Activated CD4-positive, alpha-beta T cell treated with anti-CD3 and anti-CD28 coated beads, Interleukin-2, amount 50 U/mL, for 48 hours (primary cell): ENCODE measurements around the gene TMCO2.
A peak's percentile ranks its signal among the peaks of the same experiment; 100 is the strongest.
"Not testable (repeated sequence)": the region's sequence is repeated elsewhere in the genome, so short reads cannot be mapped to it uniquely, and the experiment has no call there.

Source experiments
- DNase-seq, 2 experiments: peaks; one replicate each; pipeline ENCODE4 v3.0.0-alpha.2; 2020

TMCO2 gene

DNA sequence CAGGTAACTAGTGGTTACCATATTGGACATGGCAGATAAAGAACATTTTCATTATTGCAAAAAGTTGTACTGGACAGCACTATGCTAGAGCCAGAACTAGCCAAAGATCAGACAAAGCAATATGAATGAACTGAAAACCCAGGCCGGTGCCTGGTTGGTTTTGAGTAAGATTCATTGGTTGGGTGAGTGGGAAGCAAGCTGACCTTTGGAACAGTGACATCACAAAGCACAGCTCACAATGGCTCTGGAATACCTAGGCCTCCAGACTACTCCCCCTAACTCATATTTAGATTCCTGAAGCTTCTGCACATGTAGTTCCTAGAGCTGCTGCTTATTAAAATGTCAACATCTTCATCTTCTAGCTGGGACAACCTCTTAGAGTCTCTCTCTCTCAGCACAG is at the start of gene TMCO2:
TMCO2 (plus strand) TSS at position 283 of the 400 bp plus-strand sequence; CDS start at position 340, 57 bp downstream.
- no peak for DNase-seq

DNA sequence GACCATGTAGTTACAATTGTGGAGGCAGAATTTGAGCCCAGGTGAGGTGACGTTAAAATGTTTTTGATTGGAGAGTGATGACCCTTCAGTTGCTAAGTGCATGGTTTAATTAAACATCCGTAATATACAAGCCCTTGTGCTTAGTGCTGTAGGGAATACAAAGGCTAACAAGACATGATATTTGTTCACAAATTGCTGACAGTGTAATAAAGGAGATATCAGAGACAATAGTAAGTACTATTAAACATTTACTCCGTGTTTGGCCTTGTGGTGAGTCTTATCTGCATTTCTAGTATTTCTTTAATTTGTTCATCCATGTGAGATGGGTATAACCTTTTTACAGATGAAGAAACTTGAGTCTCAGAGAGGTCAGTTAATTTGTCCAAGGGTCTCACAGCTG is 48.6 kb upstream of the TMCO2 start:
- DNase-seq: no peak

DNA sequence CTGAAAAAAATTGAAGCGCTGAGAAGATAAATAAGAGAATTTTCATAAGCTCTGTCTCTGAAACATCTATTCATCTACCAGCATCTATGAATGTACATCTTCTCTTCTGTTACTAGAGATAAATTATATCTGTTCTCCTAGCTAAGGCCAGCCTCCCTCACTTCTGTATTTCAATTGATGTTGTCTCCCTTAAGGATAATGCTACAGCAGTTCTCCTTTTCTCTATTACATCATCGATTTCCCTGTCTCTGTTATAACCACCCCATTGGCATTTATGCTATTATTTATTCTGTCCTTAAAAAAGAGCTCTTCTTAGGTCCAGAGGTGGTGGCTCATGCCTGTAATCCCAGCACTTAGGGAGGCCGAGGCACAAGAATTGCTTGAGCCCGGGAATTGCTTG is 42.9 kb upstream of the TMCO2 start:
- no peak for DNase-seq

DNA sequence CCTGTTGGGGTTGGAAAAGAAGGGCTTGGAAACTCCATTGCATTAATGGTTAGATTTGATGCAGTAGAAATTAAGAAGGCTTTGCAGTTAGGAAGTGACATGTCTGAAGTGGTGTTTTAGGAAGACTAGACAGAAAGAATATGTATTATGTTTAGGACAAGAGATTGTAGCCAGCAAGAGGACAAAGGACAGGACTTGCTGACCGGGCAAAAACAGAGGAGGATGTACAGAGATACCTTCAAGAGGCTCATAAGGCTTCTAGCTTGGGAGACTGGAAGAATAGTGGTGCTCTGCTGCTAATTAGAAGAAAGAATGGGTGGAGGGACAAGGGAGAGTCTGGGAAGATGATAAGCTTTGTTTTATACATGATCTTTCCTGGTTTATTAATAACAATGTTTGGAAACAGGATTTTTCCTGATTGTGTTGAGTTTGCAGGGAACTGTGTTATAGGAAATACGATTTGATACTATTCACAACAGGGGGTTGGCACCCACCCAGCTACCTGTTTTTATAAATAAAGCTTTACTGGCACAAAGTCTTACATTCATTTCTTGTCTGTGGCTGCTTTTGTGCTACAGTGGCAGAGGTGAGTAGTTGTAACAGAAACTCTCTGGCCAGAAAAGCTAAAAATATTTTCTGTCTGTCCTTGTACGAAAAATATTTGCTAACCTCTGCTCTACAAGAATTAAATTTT is 37.1 kb upstream of the TMCO2 start:
- DNase-seq: no peak

DNA sequence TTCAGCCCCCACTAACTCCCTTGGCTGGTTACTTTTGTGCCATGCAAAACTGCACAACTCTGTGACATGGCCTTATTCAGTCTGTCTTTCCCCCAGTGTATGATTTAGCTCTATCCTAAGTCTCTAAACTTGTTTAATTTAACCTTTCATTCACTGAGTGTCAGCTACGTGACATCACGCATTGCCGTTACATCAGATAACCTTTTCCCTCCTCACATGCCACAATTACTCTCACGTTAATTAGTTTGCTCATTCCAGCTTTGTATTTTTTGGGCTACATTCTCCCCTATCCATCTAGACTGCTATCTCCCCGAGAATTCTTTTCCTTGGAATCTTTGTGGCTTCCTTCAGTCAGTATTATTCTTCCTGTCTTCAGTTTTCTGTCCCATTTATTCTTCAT is 29.4 kb upstream of the TMCO2 start:
- no peak for DNase-seq

DNA sequence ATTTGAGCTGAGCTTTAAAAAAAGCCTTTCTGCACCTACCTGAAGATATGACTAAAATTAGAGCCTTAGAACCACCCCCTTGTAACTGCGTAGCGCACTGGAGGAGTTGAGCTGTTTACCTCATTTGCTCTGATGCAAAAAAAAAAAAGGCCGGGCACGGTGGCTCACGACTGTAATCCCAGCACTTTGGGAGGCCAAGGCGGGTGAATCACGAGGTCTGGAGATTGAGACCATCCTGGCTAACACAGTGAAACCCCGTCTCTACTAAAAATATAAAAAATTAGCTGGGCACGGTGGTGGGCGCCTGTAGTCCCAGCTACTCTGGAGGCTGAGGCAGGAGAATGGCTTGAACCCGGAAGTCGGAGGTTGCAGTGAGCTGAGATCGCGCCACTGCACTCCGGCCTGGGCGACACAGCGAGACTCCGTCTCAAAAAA is 26.2 kb upstream of the TMCO2 start:
- DNase-seq: not testable (repeated sequence)

DNA sequence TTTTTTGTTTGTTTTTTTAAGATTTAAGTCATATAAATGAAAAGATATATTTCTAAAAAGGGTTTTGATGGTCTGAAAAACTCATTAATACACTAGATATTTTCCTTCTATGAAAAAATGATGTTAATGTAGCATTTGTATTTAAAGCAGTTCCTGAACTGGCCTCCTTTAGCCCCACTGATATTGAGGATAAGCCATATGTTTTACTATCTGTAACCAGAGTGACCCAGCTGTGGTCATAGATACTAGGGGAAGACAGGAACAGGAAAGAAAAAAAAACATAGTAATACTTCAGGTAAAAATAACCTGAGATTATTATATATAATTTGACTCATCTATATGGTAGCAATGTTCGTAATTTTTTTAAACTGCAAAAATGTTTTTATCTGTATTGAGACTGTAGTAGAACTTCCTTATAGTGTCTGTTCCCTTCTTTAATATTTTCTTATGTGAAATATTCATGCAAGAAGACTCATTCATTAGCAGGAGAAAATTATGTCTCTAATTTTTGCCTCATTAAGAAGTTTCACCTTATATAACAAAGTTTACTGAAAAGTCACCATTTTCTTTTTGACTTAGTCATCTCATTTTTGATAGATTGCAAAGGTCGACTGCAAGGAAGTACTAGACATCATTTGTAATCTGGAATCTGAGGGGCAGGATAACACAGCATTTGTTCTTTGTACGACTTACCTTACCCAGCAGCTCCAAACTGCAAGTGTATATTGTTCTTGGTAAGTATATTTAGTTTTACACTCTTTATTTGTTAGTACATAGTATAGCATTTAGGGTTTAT is 25.6 kb upstream of the TMCO2 start:
- no peak for DNase-seq

DNA sequence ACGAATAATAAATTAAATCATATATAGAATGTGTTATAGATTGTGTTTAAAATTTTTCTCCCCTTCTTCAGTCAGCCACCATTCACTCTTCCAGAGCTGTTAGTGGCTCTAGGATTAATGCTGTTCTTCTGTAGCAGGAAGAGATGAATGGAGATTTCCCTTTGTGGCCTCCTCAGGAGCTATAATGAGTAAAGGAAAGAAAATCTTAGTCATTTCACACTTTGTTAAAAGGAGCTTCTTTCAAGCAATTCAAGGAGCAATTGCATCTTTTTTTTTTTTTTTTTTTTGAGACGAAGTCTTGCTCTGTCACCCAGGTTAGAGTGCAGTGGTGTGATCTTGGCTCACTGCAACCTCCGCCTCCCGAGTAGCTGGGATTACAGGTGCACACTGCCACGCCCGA is 23.7 kb upstream of the TMCO2 start:
- no peak for DNase-seq

DNA sequence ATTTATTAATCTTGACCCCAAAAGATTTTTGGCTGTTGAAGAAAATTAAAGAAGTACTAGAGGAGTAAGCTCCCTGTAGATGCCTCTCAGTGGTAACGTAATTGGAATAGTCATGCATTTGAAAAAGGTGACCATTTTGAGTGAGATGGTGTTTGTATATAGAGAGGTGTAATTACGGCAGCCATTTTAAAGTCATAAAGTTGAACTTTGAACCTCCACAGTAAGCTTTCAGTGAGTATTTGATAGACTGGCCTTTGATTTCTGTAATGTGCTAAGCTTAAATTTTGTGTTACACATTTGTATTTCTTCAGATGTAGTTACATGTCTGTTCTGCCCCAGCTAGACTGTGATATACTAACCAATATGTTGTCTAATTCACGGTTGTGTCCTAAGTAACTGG is 21.5 kb upstream of the TMCO2 start:
- no peak for DNase-seq

DNA sequence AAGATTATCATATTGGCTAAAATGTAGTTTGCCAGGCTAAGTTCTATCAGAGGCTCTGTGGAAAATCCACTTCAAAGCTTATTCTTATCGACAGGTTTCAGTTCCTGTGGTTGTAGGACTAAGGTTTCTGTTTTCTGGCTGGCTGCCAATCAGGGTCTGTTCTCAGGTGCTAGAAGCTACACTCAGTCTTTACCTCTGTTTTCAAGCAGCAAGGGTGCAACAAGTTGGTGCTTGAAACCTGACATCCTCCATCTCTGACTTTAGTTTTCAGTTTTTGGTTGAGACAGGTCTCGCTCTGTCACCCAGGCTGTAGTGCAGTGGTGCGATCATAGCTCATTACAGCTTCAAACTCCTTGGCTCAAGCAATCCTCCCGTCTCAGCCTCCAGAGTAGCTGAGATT is 15.3 kb upstream of the TMCO2 start:
- DNase-seq: peak; percentile 57 to 74

DNA sequence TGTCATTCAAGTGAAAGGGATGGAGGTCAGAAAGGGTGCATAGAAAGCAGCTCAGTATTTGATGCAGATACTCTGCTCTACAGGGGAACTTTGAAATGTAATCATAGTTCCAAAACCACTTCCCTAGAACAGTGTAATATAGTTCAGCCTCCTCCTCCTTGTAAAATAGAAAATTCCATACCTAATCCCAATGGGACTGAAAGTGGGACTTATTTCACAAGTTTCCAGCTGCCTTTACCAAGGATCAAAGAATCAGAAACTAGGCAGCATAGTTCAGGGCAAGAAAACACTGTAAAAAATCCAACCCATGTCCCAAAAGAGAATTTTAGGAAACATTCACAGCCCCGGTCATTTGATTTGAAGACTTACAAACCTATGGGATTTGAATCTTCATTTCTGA is 8.1 kb upstream of the TMCO2 start:
- no peak for DNase-seq

DNA sequence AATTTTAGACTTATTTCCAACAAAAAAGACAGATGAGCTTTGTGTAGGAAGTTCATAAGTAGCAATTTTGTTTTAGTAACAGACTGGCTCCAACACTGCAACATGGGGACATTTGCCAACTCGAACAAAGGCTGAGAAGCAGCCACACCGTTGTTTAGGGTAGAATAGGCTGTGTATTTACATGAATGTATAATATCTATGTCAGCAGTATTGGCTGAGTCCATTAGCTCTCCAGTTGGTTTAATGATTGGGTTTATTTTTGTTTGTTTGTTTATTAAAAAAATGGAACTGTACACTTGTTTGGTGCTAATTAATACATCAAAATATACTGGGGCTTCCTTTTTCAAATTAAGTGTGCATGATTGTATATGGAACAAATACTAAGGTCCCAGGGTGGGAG is 7.3 kb upstream of the TMCO2 start:
- DNase-seq: no peak

DNA sequence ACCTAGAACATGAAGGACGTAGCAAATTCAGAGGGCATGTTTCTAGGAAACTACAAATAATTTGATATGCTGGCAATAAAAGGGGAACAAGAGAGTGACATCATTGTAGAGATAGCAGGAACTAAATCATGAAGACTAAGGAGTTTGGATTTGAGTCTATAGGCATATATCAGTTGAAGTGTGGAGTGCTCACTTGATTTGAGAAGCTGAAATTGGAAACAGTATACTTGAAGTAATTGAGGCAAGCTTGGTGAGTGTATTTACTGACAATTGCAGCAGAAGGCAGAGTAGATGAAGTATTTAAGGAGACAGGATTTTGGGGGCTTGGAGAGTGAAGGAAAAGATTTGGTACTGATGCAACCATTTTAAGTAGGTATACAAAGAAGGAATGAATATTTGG is 6.4 kb upstream of the TMCO2 start:
- no peak for DNase-seq

DNA sequence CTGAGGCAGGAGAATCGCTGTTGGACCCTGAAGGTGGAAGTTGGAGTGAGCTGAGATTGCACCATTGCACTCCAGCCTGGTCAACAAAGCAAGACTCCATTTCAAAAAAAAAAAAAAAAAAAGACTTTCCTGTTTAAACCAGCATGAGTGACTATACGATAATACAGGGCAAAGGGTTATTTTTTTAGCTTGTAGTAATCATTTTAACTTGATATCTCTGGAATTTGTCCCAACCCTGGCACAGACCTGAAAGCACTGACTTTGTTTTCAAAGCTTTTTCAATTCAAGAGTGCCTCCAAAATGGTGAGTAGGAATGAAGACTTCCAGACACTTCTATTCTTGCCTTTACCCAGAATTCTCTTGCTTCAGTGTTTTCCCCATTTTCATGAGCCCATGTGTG is 4.4 kb upstream of the TMCO2 start:
- DNase-seq: no peak

DNA sequence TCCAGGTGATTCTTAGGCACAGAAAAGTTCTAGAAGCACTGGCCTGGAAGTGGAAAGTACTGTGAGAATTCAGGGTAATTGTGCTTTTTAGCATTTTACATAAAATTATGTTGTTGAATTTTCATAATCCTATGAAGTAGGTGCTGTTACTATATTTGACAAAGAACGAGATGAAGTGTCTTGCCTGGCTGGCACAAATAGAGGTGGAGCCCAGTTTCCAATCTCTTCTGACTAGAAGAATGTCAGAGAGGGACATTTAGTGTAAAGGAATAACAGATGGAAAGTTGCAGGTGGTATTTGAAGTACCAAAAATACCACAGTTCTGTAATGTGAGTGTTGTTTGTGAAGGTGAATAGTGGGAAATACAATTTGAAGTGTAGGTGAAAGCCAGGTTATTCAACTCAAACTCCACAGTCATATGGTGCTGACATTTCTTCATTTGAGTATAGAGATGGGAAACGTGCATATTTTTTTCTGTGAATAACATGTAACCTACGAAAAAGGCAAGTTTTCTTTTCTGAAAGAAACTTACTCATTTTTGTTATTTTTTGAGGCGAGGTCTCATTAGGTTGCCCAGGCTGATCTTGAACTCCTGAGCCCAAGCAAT is 3.5 kb upstream of the TMCO2 start:
- DNase-seq: no peak

DNA sequence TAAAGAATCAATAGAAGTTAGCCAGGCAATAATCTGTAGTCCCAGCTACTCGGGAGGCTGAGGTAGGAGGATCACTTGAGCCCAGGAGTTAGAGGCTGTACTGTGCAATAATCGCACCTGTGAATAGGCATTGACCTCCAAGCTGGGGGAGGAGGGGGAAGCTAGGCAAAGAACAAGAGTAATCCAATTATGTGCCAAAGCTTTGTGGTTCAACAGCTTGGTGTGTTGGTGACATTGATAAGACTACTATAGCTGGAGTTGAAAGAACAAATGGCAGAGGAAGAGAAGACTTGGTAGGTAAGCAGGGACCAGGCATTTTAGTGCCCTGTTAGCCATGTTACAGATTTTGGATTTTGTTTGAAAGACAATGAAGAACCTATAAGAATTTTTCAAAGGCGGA is 2.1 kb upstream of the TMCO2 start:
- no peak for DNase-seq

DNA sequence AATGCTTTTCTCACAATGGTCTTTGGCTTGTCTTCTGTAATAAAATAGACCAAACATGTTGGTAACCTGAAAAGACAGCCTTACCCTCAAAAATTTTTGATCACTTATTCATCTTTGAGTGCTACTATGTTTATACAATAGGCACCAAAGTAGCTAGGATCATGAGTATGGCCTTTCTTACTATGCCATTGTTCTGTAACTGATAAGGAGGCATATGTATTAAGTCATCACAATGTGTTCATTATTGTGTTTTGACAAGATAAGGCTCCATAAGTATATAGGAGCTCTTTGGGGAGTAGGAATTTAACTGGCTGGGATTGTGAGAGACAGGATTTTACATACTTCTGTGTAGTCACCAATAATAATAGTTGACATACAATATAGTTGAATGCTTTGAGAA is 675 bp downstream of the TMCO2 start:
- no peak for DNase-seq

DNA sequence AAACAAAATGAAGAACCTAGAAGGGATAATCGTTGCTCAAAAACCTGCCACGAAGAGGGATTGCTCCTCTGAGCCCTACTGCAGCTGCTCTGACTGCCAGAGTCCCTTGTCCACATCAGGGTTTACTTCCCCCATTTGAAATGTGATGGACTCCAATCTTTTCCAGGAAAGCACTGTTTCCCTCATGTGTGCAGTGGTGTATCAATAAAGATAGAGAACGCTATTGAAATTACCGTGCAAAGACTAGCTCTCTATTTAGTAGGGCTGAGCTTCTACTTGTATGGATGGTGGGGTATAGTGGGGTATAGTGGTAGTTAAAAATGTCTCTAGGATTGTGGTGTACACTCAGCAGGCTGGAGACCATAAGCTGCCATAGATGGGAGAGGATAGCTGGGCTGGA is 3.7 kb downstream of the TMCO2 start:
- no peak for DNase-seq

DNA sequence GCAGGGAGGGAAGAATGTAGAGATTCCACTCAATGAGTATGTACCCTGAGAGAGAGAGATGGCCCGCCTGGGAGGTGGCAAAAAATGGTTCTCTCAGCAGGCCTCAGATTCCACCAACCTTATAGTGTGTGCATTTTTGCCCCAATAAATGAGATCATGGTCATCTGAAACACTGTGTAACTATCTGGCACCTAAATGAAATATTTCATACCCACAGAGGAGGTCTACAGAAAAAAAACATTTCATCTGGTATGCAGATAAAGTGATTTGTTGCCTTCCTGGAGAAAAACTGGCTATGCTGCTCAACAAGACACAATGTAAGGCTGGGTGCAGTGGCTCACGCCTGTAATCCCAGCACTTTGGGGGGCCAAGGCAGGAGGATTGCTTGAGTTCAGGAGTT is 4.9 kb downstream of the TMCO2 start:
- DNase-seq: no peak

DNA sequence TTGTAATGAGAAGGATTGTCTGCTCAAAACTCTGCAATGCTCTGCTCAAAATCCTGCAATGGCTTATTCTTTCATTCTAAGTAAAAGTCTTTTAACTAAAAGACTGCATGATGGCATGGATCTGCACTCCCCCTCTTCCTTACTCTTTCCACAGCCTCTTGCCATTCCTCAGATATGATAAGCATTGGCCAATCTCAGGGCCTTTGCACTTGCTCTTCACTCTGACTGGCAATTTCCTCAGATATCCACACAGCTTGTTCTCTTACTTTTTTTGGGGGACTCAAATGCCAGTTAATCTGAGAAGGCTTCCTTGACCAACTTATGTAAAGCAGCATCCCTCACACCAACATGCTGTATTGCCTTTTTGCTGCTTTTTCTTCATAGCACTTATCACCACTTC is 7.5 kb downstream of the TMCO2 start:
- DNase-seq: no peak

DNA sequence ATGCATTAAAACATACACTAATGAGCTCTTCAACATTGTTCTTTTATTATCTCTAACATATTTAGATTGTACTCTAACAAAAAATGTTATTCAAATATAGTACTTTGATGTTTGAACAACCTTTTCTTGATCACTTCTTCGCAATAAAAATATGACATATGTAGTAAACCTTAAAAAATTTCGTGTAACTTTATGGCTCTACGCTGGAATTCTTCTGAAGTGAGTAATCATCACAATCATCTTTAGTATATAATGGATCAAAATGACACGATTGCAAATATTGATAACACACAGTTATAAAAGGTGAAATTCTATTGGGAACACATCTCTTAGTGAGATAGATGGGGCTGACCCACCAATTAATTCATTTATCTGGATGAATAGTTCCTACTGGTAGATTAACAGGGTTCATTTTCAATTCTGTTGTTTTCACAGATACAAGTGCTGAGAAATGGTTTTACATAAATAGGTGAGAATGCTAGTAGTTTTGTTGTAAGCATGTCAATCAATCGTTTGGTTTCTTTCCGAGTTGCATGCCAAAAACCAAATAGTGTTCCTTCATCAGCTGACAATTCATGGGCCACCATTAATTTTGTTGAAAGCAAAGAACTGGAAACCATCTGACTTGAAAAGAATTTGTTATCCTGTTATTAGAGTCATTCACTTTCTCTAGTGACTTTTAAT is 8.8 kb downstream of the TMCO2 start:
- no peak for DNase-seq

DNA sequence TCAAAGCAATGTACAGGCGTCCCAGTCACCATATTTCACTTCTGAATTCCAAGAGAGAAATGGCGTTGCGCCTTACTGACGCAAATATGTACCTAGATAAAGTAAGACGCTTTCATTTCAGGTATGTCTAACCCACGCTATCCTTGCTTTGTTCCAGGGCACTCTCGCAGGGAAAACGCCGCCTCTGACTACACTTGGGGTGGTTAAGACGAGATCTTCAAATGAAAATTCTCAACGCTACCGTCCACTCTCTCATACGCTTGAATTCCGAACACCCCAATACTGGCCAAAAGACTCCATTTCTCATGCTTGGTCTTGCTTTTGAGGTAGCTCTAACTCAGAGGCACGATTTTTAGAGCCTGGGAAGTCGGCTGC is 9.6 kb downstream of the TMCO2 start:
- DNase-seq: no peak

DNA sequence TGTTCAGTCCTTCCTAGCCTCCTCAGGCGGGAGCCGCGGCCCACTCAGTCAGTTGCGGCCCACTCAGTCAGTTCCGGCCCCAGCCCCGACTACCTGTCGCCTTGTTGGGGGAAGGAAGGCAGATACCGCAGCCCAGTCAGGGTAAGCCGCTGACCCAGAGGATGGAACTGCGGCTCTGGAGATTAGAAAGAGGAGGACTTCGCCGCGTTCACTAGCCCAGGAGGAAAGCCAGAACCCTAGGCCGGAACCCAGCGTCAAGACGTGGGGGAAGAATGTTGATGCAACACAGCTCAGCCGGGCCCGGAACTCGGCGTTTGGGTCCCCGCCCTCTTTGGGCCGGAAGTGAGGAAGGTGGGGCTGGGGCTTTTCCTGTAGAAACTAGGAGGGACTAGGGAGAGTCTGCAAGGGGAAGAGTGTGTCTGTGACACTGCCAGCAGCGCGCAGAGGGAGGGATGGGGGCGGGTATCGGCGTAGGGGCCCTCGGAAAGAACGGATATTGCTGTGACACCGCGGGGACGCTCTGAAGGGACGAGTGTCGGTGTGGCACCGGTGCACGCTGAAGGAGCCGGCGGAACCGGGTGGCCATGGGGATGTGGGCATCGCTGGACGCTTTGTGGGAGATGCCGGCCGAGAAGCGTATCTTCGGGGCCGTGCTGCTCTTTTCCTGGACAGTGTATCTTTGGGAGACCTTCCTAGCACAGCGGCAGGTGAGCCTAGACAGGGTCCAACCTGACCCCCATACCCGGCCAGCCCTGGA is 10.1 kb downstream of the TMCO2 start, which contains the start of gene ZMPSTE24:
ZMPSTE24 (plus strand) TSS at position 549 of the 757 bp plus-strand sequence; CDS start at position 585, 36 bp downstream.
- DNase-seq: peak; percentile 95 to 96
